ENCODE measurements around the gene GJA3. TPM values are rescaled to one million over a fixed set of nuclear protein-coding genes. Genes with fewer than 3 reads are reported as not detected.

Gene GJA3
- polyA plus RNA-seq, 1 experiment, result 2.4 TPM

- Histone ChIP-seq H3K27ac (ENCODE audit: low read depth, low read length) (no peak overlapping the region), H3K9me3 (ENCODE audit: control insufficient read depth, insufficient read depth, low read length) (no peaks in the 10 kb centered on the region), H3K4me3 (ENCODE audit: low read depth, low read length) (no peak overlapping the region), H3K27me3 (ENCODE audit: control insufficient read depth, insufficient read depth, low read length) (peaks cover 19% of the 10 kb centered on the region)
- no peak for TF ChIP-seq CTCF (IDR thresholded peaks at IDR 0.05; ENCODE audit: low read depth, low read length)
- DNase-seq (ENCODE audit: low read depth, low spot score), result no peak
- ChIA-PET CTCF (interaction anchor here (0.5 kb wide), 1 partner anchor 120 kb away, joined by 3 read pairs; no protein-coding TSS in a partner anchor), POLR2A (no interaction called here)
These were observed 54.1 kb downstream of the GJA3 start for GRCh38 chr13:20106742-20107141.

- TF ChIP-seq CTCF (IDR thresholded peaks at IDR 0.05; ENCODE audit: low read depth, low read length), result no peak
- no peak overlapping the region for H3K27ac ChIP-seq (ENCODE audit: low read depth, low read length)
- DNase-seq (ENCODE audit: low read depth, low spot score), result no peak
- H3K27me3 ChIP-seq (ENCODE audit: control insufficient read depth, insufficient read depth, low read length), result peaks cover 22% of the 10 kb centered on the region
- POLR2A ChIA-PET, result no interaction called here
- H3K9me3 ChIP-seq (ENCODE audit: control insufficient read depth, insufficient read depth, low read length), result no peaks in the 10 kb centered on the region
- CTCF ChIA-PET, result no interaction called here
- H3K4me3 ChIP-seq (ENCODE audit: low read depth, low read length), result no peak overlapping the region
These were observed 55.6 kb downstream of the GJA3 start for GRCh38 chr13:20105161-20105689.

- Histone ChIP-seq H3K27me3 (ENCODE audit: control insufficient read depth, insufficient read depth, low read length) (peaks cover 29% of the 10 kb centered on the region), H3K9me3 (ENCODE audit: control insufficient read depth, insufficient read depth, low read length) (no peaks in the 10 kb centered on the region), H3K27ac (ENCODE audit: low read depth, low read length) (no peak overlapping the region), H3K4me3 (ENCODE audit: low read depth, low read length) (no peak overlapping the region)
- POLR2A ChIA-PET, result interaction anchor here (0.6 kb wide), 1 partner anchor 349 kb away, joined by 9 read pairs; no protein-coding TSS in a partner anchor
- no peak for TF ChIP-seq CTCF (IDR thresholded peaks at IDR 0.05; ENCODE audit: low read depth, low read length)
- CTCF ChIA-PET, result interaction anchor here (0.9 kb wide), 1 partner anchor 8 kb away, joined by 3 read pairs; no protein-coding TSS in a partner anchor
- no peak for DNase-seq (ENCODE audit: low read depth, low spot score)
These were observed 58.2 kb downstream of the GJA3 start for GRCh38 chr13:20102525-20103180.

DNA sequence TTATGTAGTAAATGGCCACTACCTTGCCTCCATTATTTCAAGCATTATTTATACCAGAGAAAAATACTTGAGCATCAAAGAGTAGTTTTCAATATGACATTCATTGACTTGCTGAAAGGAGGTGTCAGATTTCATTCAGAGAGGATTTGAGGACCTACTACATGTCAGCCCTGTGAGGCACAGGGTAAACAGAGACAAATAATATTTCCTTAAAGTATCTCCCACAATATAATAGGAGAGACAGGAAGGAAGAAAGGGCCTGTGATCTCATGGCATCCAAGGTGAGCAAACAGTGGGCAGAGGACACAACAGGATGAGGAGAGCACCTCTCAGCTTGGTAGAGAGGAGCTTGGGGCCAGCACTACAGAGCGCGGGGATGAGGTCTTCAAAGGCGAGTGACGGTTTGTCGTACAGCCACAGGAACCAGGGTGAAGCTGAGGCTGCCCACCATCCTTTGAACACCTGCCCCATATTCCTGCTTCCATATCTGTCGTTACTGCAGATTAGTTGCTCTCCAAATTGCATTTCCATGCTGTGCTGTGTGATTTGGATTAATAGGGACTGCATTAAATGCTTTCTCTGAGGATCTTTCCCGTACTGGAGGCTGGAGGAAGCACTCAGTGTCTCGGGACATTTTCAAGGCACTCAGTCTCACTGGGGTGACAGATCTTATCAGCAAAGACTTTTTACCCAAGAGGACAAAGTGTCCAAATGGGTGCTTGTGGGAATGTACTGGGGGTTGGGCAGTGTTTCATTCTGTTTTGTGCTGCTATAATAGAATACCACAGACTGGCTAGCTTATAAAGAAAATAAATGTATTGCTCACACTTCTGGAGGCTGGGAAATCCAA lies 59.2 kb downstream of the GJA3 start:
- Histone ChIP-seq H3K9me3 (ENCODE audit: control insufficient read depth, insufficient read depth, low read length) (no peaks in the 10 kb centered on the region), H3K27me3 (ENCODE audit: control insufficient read depth, insufficient read depth, low read length) (peaks cover 25% of the 10 kb centered on the region), H3K27ac (ENCODE audit: low read depth, low read length) (no peak overlapping the region), H3K4me3 (ENCODE audit: low read depth, low read length) (no peak overlapping the region)
- ChIA-PET CTCF (no interaction called here), POLR2A (no interaction called here)
- no peak for TF ChIP-seq CTCF (IDR thresholded peaks at IDR 0.05; ENCODE audit: low read depth, low read length)
- no peak for DNase-seq (ENCODE audit: low read depth, low spot score)

GRCh38 chr13:20099319-20099718 lies 61.5 kb downstream of the GJA3 start:
- H3K9me3 ChIP-seq (ENCODE audit: control insufficient read depth, insufficient read depth, low read length), result no peaks in the 10 kb centered on the region
- no peak overlapping the region for H3K4me3 ChIP-seq (ENCODE audit: low read depth, low read length)
- CTCF ChIA-PET, result interaction anchor here (1.9 kb wide), 1 partner anchor 10 kb away, joined by 5 read pairs; no protein-coding TSS in a partner anchor
- peaks cover 14% of the 10 kb centered on the region for H3K27me3 ChIP-seq (ENCODE audit: control insufficient read depth, insufficient read depth, low read length)
- POLR2A ChIA-PET, result no interaction called here
- DNase-seq (ENCODE audit: low read depth, low spot score), result no peak
- TF ChIP-seq CTCF (IDR thresholded peaks at IDR 0.05; ENCODE audit: low read depth, low read length), result no peak
- H3K27ac ChIP-seq (ENCODE audit: low read depth, low read length), result no peak overlapping the region
